Measurements from ENCODE around the gene FLRT1.

Gene FLRT1

GRCh38 chr11:64056213-64056785 lies 20.6 kb downstream of the FLRT1 start:
- H3K27ac ChIP-seq (replicated peaks): no peak overlapping the region
- H3K4me3 ChIP-seq (replicated peaks; ENCODE audit: insufficient read depth, low read length): no peak overlapping the region
- no peak for DNase-seq (ENCODE audit: low read depth in 1 of 2, low spot score in 1 of 2)
- TF ChIP-seq POLR2AphosphoS5 (IDR thresholded peaks at IDR 0.05; ENCODE audit: low read depth) (no peak), GABPA (IDR thresholded peaks at IDR 0.05; ENCODE audit: low read depth) (no peak), REST (IDR thresholded peaks at IDR 0.05; ENCODE audit: insufficient replicate concordance, low read depth) (no peak), CTCF (IDR thresholded peaks at IDR 0.05; ENCODE audit: insufficient read depth, low read length) (no peak), SPI1 (IDR thresholded peaks at IDR 0.05; ENCODE audit: borderline replicate concordance, low read depth) (no peak)
- H3K27me3 ChIP-seq (ENCODE audit: insufficient read depth, poor library complexity, severe bottlenecking): no peaks in the 10 kb centered on the region

- no peak overlapping the region for H3K4me3 ChIP-seq (replicated peaks; ENCODE audit: insufficient read depth, low read length)
- H3K27me3 ChIP-seq (ENCODE audit: insufficient read depth, poor library complexity, severe bottlenecking): no peaks in the 10 kb centered on the region
- TF ChIP-seq SPI1 (IDR thresholded peaks at IDR 0.05; ENCODE audit: borderline replicate concordance, low read depth) (no peak), CTCF (IDR thresholded peaks at IDR 0.05; ENCODE audit: insufficient read depth, low read length) (no peak)
- no peak for DNase-seq (ENCODE audit: low read depth in 1 of 2, low spot score in 1 of 2)
- H3K27ac ChIP-seq (replicated peaks): no peak overlapping the region
Observed at GRCh38 chr11:64056861-64057260, 21.1 kb downstream of the FLRT1 start.

- DNase-seq (ENCODE audit: low read depth in 1 of 2, low spot score in 1 of 2): no peak
- Histone ChIP-seq H3K27me3 (ENCODE audit: insufficient read depth, poor library complexity, severe bottlenecking) (no peaks in the 10 kb centered on the region), H3K4me3 (replicated peaks; ENCODE audit: insufficient read depth, low read length) (no peak overlapping the region), H3K27ac (replicated peaks) (no peak overlapping the region)
- TF ChIP-seq REST (IDR thresholded peaks at IDR 0.05; ENCODE audit: insufficient replicate concordance, low read depth) (no peak), SPI1 (IDR thresholded peaks at IDR 0.05; ENCODE audit: borderline replicate concordance, low read depth) (no peak), GABPA (IDR thresholded peaks at IDR 0.05; ENCODE audit: low read depth) (no peak), POLR2AphosphoS5 (IDR thresholded peaks at IDR 0.05; ENCODE audit: low read depth) (no peak), CTCF (IDR thresholded peaks at IDR 0.05; ENCODE audit: insufficient read depth, low read length) (no peak)
Observed at GRCh38 chr11:64057890-64058289, 22.2 kb downstream of the FLRT1 start.

GRCh38 chr11:64058494-64058893 lies 22.8 kb downstream of the FLRT1 start:
- Histone ChIP-seq H3K27ac (replicated peaks) (no peak overlapping the region), H3K4me3 (replicated peaks; ENCODE audit: insufficient read depth, low read length) (no peak overlapping the region), H3K27me3 (ENCODE audit: insufficient read depth, poor library complexity, severe bottlenecking) (no peaks in the 10 kb centered on the region)
- DNase-seq (ENCODE audit: low read depth in 1 of 2, low spot score in 1 of 2): no peak
- TF ChIP-seq REST (IDR thresholded peaks at IDR 0.05; ENCODE audit: insufficient replicate concordance, low read depth) (no peak), SPI1 (IDR thresholded peaks at IDR 0.05; ENCODE audit: borderline replicate concordance, low read depth) (no peak), POLR2AphosphoS5 (IDR thresholded peaks at IDR 0.05; ENCODE audit: low read depth) (no peak), GABPA (IDR thresholded peaks at IDR 0.05; ENCODE audit: low read depth) (no peak), CTCF (IDR thresholded peaks at IDR 0.05; ENCODE audit: insufficient read depth, low read length) (no peak)
